DND-41 (cell line): ENCODE measurements around the gene ENO2.

ENCODE experiments used
- ATAC-seq: fragments of 200-7000 bp; cut with Tn5 transposase; 3 replicates; pipeline ENCODE4 v1.9.1; 2021; ENCODE audit warnings: low read depth; ENCODE audit not compliant: insufficient read depth
- DNase-seq: peaks from one replicate; pipeline ENCODE4 v3.0.0-alpha.2; 2020
- H2AFZ ChIP-seq: 2 replicates; pipeline ENCODE4 v1.6.0; 2012; ENCODE audit warnings: low read depth, low read length
- H3K27ac ChIP-seq: 2 replicates; pipeline ENCODE4 v1.5.1; 2012; ENCODE audit warnings: low read length, inconsistent platforms
- H3K27me3 ChIP-seq: fragments of 200-600 bp; sonication (generic); 2 replicates; pipeline ENCODE4 v1.6.0; 2012; ENCODE audit warnings: low read length, mild to moderate bottlenecking, inconsistent platforms; ENCODE audit not compliant: insufficient read depth, poor library complexity
- H3K36me3 ChIP-seq: 2 replicates; pipeline ENCODE4 v1.5.1; 2012; ENCODE audit warnings: low read length, inconsistent platforms; ENCODE audit not compliant: insufficient read depth
- H3K4me1 ChIP-seq: 2 replicates; pipeline ENCODE4 v1.5.1; 2012; ENCODE audit warnings: mild to moderate bottlenecking, low read length; ENCODE audit not compliant: insufficient read depth
- H3K4me2 ChIP-seq: 2 replicates; pipeline ENCODE4 v1.6.0; 2012; ENCODE audit warnings: mild to moderate bottlenecking, moderate library complexity, low read length, inconsistent platforms; ENCODE audit not compliant: insufficient read depth
- H3K4me3 ChIP-seq, 2 experiments: fragments of 200-600 bp in 1 of 2; shearing (Covaris generic) in 1 of 2; 2 replicates each; pipeline ENCODE4 v1.5.1; 2012 to 2016; ENCODE audit warnings: inconsistent platforms in 2 of 2, low read length in 2 of 2, mild to moderate bottlenecking in 2 of 2, low read depth in 1 of 2, moderate library complexity in 1 of 2
- H3K79me2 ChIP-seq: 2 replicates; pipeline ENCODE4 v1.6.0; 2012; ENCODE audit warnings: low read length, inconsistent platforms; ENCODE audit not compliant: insufficient read depth
- H3K9ac ChIP-seq: 2 replicates; pipeline ENCODE4 v1.6.0; 2012; ENCODE audit warnings: low read depth, mild to moderate bottlenecking, inconsistent platforms, low read length, moderate library complexity
- H3K9me3 ChIP-seq: 2 replicates; pipeline ENCODE4 v1.5.1; 2012; ENCODE audit warnings: low read length, moderate library complexity, mild to moderate bottlenecking, inconsistent platforms; ENCODE audit not compliant: insufficient read depth, severe bottlenecking
- H4K20me1 ChIP-seq: 2 replicates; pipeline ENCODE4 v1.6.0; 2012; ENCODE audit warnings: low read length; ENCODE audit not compliant: insufficient read depth
- EZH2 ChIP-seq: IDR thresholded peaks from 3 replicates; pipeline ENCODE4 v1.6.1; 2012; ENCODE audit warnings: borderline replicate concordance, low read depth, mild to moderate bottlenecking, moderate library complexity, low read length, inconsistent platforms; ENCODE audit not compliant: severe bottlenecking
- TF ChIP-seq, protein P1 (sequence below): IDR thresholded peaks from 2 replicates; pipeline ENCODE4 v1.5.1; 2012; ENCODE audit warnings: borderline replicate concordance, low read length, moderate library complexity, mild to moderate bottlenecking; ENCODE audit not compliant: poor library complexity, severe bottlenecking; ENCODE audit errors: extremely low read depth

The ENO2 gene

DNA sequence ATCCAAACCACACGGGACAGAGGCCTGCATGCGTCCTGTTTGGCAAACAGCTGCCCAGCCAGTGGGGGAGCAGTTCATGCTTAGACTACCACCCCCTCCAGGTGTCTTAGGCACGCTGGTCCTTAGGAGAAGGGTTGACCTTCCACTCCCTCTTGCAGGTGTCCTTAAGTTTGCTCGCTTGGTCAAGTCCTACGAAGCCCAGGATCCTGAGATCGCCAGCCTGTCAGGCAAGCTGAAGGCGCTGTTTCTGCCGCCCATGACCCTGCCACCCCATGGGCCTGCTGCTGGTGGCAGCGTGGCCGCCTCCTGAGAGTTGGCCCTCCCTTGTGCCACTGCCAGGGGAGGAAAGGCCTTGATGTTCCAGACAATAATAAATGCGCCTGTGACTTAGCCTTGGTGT is 31.2 kb downstream of the ENO2 start:
- Histone ChIP-seq H3K79me2 (peaks cover 11% of the 10 kb centered on the region), H3K4me1 (peaks cover 41% of the 10 kb centered on the region), H3K27ac (peak overlapping the region; percentile 99), H3K4me2 (peak overlapping the region; percentile 94), H4K20me1 (no peaks in the 10 kb centered on the region), H3K36me3 (peaks cover 33% of the 10 kb centered on the region), H3K9me3 (no peaks in the 10 kb centered on the region), H3K4me3 (peak overlapping the region in 1 of 2 experiments; percentile 88; a peak in 2 of 4 replicates), H3K27me3 (no peaks in the 10 kb centered on the region), H2AFZ (no peak overlapping the region), H3K9ac (peak overlapping the region; percentile 93)
- TF ChIP-seq, protein P1, sequence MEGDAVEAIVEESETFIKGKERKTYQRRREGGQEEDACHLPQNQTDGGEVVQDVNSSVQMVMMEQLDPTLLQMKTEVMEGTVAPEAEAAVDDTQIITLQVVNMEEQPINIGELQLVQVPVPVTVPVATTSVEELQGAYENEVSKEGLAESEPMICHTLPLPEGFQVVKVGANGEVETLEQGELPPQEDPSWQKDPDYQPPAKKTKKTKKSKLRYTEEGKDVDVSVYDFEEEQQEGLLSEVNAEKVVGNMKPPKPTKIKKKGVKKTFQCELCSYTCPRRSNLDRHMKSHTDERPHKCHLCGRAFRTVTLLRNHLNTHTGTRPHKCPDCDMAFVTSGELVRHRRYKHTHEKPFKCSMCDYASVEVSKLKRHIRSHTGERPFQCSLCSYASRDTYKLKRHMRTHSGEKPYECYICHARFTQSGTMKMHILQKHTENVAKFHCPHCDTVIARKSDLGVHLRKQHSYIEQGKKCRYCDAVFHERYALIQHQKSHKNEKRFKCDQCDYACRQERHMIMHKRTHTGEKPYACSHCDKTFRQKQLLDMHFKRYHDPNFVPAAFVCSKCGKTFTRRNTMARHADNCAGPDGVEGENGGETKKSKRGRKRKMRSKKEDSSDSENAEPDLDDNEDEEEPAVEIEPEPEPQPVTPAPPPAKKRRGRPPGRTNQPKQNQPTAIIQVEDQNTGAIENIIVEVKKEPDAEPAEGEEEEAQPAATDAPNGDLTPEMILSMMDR: no peak
- no peak for TF ChIP-seq EZH2
- ATAC-seq: no peak
- DNase-seq: no peak

GRCh38 chr12:6946033-6946919 is 31.9 kb downstream of the ENO2 start:
- H3K36me3 ChIP-seq: peaks cover 27% of the 10 kb centered on the region
- H2AFZ ChIP-seq: no peak overlapping the region
- H3K4me1 ChIP-seq: peaks cover 47% of the 10 kb centered on the region
- ATAC-seq (no peak), DNase-seq (no peak)
- no peaks in the 10 kb centered on the region for H3K9me3 ChIP-seq
- H3K27ac ChIP-seq: peak overlapping the region; percentile 99; the same call in 1 of the 2 replicates
- peak overlapping the region; percentile 94; the same call in 1 of the 2 replicates for H3K4me2 ChIP-seq
- TF ChIP-seq, protein P1: no peak
- TF ChIP-seq EZH2: no peak
- H3K79me2 ChIP-seq: peaks cover 11% of the 10 kb centered on the region
- peak overlapping the region; percentile 8; the same call in 1 of the 2 replicates for H3K9ac ChIP-seq
- no peaks in the 10 kb centered on the region for H4K20me1 ChIP-seq
- no peaks in the 10 kb centered on the region for H3K27me3 ChIP-seq
- H3K4me3 ChIP-seq: no peak overlapping the region

GRCh38 chr12:6946920-6947374 is 32.6 kb downstream of the ENO2 start:
- Histone ChIP-seq H3K27me3 (no peaks in the 10 kb centered on the region), H3K27ac (no peak overlapping the region), H3K4me3 (no peak overlapping the region), H3K9ac (no peak overlapping the region), H3K36me3 (peaks cover 21% of the 10 kb centered on the region), H3K9me3 (no peaks in the 10 kb centered on the region), H3K4me1 (peaks cover 54% of the 10 kb centered on the region), H2AFZ (no peak overlapping the region), H3K79me2 (peaks cover 11% of the 10 kb centered on the region), H4K20me1 (no peaks in the 10 kb centered on the region), H3K4me2 (no peak overlapping the region)
- DNase-seq (no peak), ATAC-seq (no peak)
- TF ChIP-seq EZH2: no peak
- TF ChIP-seq, protein P1: no peak
